ENCODE measurements around the gene POLR3GL.

POLR3GL gene

DNA sequence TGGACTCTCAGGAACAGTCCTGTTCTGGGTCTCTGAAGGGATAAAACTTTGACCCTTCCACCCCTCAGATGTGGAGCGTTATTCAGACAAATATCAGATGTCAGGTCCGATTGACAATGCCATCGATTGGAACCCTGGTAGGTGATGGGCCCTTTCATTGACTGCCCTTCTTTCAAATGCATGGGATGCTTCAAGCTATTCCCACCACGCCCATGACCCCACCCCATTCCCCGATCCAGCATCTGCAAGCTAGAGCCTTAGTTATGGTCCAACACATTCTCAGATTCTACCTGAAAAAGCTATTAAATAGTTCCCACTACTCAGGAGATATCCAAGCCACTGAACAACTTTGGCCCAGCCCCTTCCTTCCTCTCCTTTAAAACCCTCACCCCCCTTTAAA is 12.5 kb downstream of the POLR3GL start:
- peaks cover 44% of the 10 kb centered on the region for H3K4me1 ChIP-seq (ENCODE audit: control insufficient read depth, insufficient read depth, low read length)
- H3K4me3 ChIP-seq (ENCODE audit: low read length in 2 of 2) = no peak overlapping the region
- H3K9me3 ChIP-seq (ENCODE audit: control insufficient read depth in 2 of 2, low read length in 2 of 2) = no peaks in the 10 kb centered on the region
- peak overlapping the region; percentile 96 for H3K27ac ChIP-seq (ENCODE audit: low read length)
- H3K9ac ChIP-seq (ENCODE audit: low read length in 2 of 2) = peak overlapping the region; percentile 47 to 72
- H3K27me3 ChIP-seq (ENCODE audit: control insufficient read depth in 1 of 2, insufficient read depth in 2 of 2, low read length in 2 of 2) = no peaks in the 10 kb centered on the region
- peaks cover 0 to 6% of the 10 kb centered on the region in 2 donors for H3K36me3 ChIP-seq (ENCODE audit: control insufficient read depth in 2 of 2, insufficient read depth in 2 of 2, low read length in 2 of 2)

DNA sequence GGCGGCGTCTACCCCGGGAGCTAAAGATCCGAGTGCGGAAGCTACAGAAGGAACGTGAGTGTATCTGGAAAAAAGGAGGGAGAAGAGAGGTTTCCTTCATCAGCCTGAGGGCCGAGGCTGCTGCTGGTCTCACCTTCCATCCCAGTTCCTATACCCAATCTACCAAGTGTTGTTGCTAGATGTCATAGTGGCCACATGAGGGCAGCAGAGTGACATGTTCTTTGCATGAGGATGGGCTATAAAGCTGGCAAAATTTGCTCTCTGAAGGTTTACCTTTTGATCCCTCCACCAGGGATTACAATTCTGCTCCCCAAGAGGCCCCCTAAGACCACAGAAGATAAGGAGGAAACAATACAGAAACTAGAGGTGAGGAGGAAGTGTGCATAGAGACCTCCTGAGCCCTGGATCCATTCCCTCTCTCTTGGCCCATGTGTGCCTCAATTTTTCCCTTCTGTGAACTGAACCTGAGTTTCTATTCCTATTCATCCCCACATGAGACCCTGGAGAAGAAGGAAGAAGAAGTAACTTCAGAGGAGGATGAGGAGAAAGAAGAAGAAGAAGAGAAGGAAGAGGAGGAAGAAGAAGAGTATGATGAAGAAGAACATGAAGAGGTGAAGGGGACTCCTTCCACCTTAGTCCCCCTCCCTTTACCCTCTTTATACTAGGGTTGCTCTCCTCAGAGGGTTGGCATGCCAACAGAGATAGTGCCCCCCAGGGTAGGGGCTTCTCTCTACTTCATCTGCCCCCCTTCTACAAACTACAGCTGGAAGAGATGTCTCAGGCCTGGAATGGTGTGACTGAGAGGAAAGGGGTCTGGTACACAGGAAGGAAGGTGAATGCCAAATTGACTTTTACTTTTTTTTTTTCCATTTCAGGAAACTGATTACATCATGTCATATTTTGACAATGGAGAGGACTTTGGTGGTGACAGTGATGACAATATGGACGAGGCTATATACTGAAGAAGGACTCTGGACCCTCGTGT is 13.3 kb downstream of the POLR3GL start:
- no peaks in the 10 kb centered on the region for H3K9me3 ChIP-seq (ENCODE audit: control insufficient read depth in 2 of 2, low read length in 2 of 2)
- H3K9ac ChIP-seq (ENCODE audit: low read length in 2 of 2) = peak overlapping the region; percentile 72 to 77
- peak overlapping the region; percentile 96 for H3K27ac ChIP-seq (ENCODE audit: low read length)
- H3K4me3 ChIP-seq (ENCODE audit: low read length in 2 of 2) = peak overlapping the region; percentile 30 to 45
- H3K27me3 ChIP-seq (ENCODE audit: control insufficient read depth in 1 of 2, insufficient read depth in 2 of 2, low read length in 2 of 2) = no peaks in the 10 kb centered on the region
- H3K4me1 ChIP-seq (ENCODE audit: control insufficient read depth, insufficient read depth, low read length) = peaks cover 51% of the 10 kb centered on the region
- H3K36me3 ChIP-seq (ENCODE audit: control insufficient read depth in 2 of 2, insufficient read depth in 2 of 2, low read length in 2 of 2) = peaks cover 0 to 6% of the 10 kb centered on the region in 2 donors

DNA sequence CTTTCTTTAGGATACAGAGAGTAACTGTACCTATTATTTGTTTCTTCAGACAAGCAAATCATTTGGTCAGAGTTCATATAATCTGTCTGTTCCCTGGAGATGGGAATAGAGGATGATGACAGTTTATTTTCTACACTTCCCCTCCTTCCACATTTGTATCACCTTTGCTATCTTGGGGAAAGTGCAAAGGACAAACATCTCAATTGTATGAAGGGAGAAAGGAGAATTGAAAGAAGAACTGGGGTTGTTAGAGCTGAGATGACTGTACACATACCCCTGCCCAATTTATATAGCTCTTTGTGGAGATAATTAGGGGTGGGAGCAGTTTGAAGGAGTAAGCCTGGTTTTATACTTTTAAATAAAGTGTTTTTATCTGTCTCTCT is 14.0 kb downstream of the POLR3GL start:
- no peaks in the 10 kb centered on the region for H3K27me3 ChIP-seq (ENCODE audit: control insufficient read depth in 1 of 2, insufficient read depth in 2 of 2, low read length in 2 of 2)
- H3K36me3 ChIP-seq (ENCODE audit: control insufficient read depth in 2 of 2, insufficient read depth in 2 of 2, low read length in 2 of 2) = peaks cover 0 to 6% of the 10 kb centered on the region in 2 donors
- H3K4me3 ChIP-seq (ENCODE audit: low read length in 2 of 2) = peak overlapping the region; percentile 45 to 68
- peaks cover 58% of the 10 kb centered on the region for H3K4me1 ChIP-seq (ENCODE audit: control insufficient read depth, insufficient read depth, low read length)
- no peaks in the 10 kb centered on the region for H3K9me3 ChIP-seq (ENCODE audit: control insufficient read depth in 2 of 2, low read length in 2 of 2)
- H3K9ac ChIP-seq (ENCODE audit: low read length in 2 of 2) = peak overlapping the region; percentile 72 to 77
- peak overlapping the region; percentile 96 for H3K27ac ChIP-seq (ENCODE audit: low read length)

DNA sequence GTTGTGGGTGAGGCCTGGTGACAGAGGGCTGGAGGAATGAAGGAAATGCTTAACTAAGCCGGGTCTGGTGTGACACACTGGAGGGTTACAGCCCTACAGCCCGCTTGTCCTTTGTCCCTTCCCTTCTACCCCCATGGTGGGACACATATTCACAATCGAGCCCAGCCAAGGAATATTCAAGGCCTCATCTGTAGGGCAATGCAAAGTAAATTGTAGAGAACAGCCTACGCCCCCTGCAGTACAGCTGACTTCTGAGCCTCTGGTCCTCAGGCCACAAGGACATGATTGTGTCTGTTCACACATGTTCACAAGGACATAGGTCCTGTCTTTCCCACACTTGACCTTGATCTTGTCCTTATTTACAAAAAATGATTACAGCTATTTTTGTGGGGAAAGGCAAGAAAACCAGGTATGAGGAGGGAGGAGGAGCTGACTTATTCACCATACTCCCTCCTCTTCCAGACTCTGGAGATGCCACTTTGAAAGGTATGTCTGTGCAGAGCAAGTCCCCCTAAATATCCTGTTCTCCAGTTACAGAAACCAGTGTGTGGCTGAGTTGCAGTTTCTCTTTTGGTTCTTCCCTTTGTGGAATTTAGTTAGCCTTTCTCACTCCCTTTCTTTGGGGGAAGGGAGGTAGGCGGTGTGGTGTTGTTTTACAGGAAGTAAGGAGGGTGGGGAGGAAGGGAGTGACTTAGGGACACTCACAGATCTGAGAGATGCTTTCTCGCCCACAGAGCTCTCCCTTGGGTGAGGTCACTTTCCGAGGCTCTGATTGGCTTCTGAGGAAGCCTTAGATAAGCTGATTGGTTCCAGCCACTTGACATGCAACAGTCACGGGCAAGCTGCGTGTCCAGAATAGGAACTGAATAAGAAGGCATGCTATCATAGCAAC is 14.6 kb downstream of the POLR3GL start:
- no peaks in the 10 kb centered on the region for H3K9me3 ChIP-seq (ENCODE audit: control insufficient read depth in 2 of 2, low read length in 2 of 2)
- peak overlapping the region; percentile 96 for H3K27ac ChIP-seq (ENCODE audit: low read length)
- H3K27me3 ChIP-seq (ENCODE audit: control insufficient read depth in 1 of 2, insufficient read depth in 2 of 2, low read length in 2 of 2) = no peaks in the 10 kb centered on the region
- H3K4me1 ChIP-seq (ENCODE audit: control insufficient read depth, insufficient read depth, low read length) = peaks cover 61% of the 10 kb centered on the region
- peaks cover 0 to 6% of the 10 kb centered on the region in 2 donors for H3K36me3 ChIP-seq (ENCODE audit: control insufficient read depth in 2 of 2, insufficient read depth in 2 of 2, low read length in 2 of 2)
- peak overlapping the region; percentile 72 to 80 for H3K9ac ChIP-seq (ENCODE audit: low read length in 2 of 2)
- H3K4me3 ChIP-seq (ENCODE audit: low read length in 2 of 2) = peak overlapping the region; percentile 45 to 68

DNA sequence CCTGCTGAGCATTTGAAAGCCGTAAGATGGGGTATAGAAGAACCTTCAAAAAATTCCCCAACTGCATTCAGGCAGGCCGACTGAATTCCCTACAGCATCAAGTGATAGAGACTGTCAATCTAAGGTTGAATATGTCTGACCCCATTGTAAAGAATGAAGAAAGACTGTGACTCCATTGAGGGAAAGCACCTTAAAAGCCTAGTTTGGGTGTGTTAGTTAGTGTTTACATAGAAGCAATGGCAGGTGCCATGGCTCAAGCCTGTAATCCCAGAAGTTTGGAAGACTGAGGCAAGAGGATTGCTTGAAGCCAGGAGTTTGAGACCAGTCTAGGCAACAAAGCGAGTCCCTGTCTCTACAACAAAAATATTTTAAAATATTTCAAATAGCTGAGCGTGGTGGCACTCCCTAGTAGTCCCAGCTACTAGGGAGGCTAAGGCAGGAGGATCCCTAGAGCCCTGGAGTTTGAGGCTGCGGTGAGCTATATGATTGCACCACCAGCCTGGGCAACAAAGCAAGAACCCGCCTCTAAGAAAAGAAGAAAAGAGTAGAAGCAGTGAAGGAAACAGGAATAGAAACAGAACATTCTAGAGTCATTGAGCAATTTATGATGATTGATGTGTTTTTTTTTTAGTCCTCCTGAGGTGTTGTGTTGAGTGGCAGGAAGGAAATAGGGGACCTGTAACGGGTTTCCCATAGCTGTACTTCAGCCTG is 15.4 kb downstream of the POLR3GL start:
- H3K4me3 ChIP-seq (ENCODE audit: low read length in 2 of 2) = peak overlapping the region; percentile 11 to 68
- peak overlapping the region; percentile 96 for H3K27ac ChIP-seq (ENCODE audit: low read length)
- peak overlapping the region; percentile 61 to 80 for H3K9ac ChIP-seq (ENCODE audit: low read length in 2 of 2)
- peaks cover 61% of the 10 kb centered on the region for H3K4me1 ChIP-seq (ENCODE audit: control insufficient read depth, insufficient read depth, low read length)
- H3K36me3 ChIP-seq (ENCODE audit: control insufficient read depth in 2 of 2, insufficient read depth in 2 of 2, low read length in 2 of 2) = peaks cover 0 to 6% of the 10 kb centered on the region in 2 donors
- no peaks in the 10 kb centered on the region for H3K27me3 ChIP-seq (ENCODE audit: control insufficient read depth in 1 of 2, insufficient read depth in 2 of 2, low read length in 2 of 2)
- no peaks in the 10 kb centered on the region for H3K9me3 ChIP-seq (ENCODE audit: control insufficient read depth in 2 of 2, low read length in 2 of 2)

DNA sequence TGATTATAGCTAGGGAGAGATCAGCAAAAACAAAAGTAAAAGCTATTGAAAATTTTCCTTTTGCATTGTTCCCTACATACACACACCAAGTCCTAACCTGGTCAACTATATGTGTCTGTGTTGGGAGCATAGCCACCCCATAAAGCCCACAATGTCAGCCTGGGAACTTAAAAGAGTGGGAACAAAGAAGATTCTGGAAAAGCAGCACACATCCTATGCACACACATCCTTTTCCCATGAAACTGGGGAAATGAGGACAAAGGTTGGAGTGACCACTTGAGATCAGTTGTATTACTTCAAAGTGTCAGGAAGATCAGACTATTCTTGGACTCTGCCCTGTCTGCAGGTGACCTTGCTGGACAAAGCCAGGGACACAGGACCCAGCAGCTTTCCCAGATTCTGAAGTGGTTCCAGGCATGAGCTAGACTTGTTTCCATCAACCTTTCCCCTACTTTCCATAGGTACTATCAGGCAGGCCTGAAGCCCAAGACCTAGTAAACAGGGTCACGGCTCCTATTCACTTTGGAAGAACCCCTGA is 16.0 kb downstream of the POLR3GL start:
- H3K36me3 ChIP-seq (ENCODE audit: control insufficient read depth in 2 of 2, insufficient read depth in 2 of 2, low read length in 2 of 2) = peaks cover 0 to 3% of the 10 kb centered on the region in 2 donors
- H3K27me3 ChIP-seq (ENCODE audit: control insufficient read depth in 1 of 2, insufficient read depth in 2 of 2, low read length in 2 of 2) = no peaks in the 10 kb centered on the region
- H3K9me3 ChIP-seq (ENCODE audit: control insufficient read depth in 2 of 2, low read length in 2 of 2) = no peaks in the 10 kb centered on the region
- H3K4me1 ChIP-seq (ENCODE audit: control insufficient read depth, insufficient read depth, low read length) = peaks cover 68% of the 10 kb centered on the region
- H3K9ac ChIP-seq (ENCODE audit: low read length in 2 of 2) = peak overlapping the region; percentile 61 to 80
- peak overlapping the region; percentile 96 for H3K27ac ChIP-seq (ENCODE audit: low read length)
- peak overlapping the region in 1 of 2 donors; percentile 68 for H3K4me3 ChIP-seq (ENCODE audit: low read length in 2 of 2)

DNA sequence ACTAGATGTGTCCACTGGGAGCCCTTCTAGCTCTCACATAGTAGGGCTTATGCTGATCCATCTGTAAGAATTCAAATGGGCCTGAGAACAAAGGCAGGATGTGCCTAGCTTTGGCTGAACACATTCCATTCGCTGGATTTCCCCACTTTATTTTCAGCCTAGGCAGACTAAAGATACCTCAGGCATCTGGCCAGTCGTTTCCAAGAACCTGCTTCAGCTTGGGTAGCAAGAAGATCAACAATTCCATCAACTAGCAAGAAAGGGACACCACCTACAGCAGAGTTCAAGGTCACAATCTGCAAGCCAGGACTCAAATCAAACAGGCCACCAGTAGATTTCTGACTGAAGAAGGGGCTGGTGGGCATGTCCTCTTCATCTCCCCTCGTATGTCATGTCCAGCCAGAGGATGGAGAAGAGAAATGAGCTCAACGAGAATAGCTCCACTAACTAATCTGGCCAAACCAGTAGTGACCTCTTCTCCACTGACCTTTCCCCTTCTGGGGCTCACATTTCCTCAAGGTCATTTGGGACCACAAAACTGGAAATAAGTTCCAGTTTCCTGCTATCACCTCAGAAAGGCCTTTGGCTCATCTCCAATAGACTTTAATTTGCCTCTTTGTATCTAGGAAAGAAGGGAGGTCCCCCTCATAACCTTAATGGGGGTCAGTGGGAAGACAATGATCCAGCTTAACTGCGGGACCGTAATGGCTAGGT is 17.7 kb downstream of the POLR3GL start:
- peak overlapping the region in 1 of 2 donors; percentile 22 for H3K9ac ChIP-seq (ENCODE audit: low read length in 2 of 2)

DNA sequence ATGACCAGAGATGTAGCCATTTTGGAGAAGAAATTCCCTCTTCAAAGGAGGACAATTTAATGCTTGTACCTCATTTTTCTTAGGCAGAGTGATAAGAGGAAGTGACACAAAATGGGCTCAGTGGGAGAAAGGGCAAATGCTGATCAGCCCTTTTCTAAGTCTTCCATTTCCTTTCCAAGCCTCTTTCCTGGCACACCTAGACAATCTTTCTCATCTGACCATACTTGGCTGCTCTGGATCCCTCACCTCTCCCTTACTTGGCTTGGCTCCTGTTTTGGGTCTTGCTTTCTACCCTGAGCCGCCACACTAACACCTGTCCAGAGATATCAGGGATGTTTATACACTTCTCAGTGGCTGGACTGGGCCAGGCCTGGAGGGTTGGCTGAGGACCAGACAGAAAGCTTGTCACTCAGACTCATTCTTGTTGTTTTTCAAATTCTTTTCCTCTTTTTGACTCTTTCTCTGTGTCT is 18.8 kb downstream of the POLR3GL start:
- Histone ChIP-seq H3K27me3 (ENCODE audit: control insufficient read depth in 1 of 2, insufficient read depth in 2 of 2, low read length in 2 of 2) (no peaks in the 10 kb centered on the region), H3K36me3 (ENCODE audit: control insufficient read depth in 2 of 2, insufficient read depth in 2 of 2, low read length in 2 of 2) (no peaks in the 10 kb centered on the region), H3K9me3 (ENCODE audit: control insufficient read depth in 2 of 2, low read length in 2 of 2) (no peaks in the 10 kb centered on the region), H3K4me1 (ENCODE audit: control insufficient read depth, insufficient read depth, low read length) (peaks cover 65% of the 10 kb centered on the region), H3K9ac (ENCODE audit: low read length in 2 of 2) (peak overlapping the region; percentile 45 to 51), H3K27ac (ENCODE audit: low read length) (peak overlapping the region; percentile 96), H3K4me3 (ENCODE audit: low read length in 2 of 2) (peak overlapping the region in 1 of 2 donors; percentile 29)

More for the DNA sequence above, 17.7 kb downstream of the POLR3GL start:
- Histone ChIP-seq H3K36me3 (ENCODE audit: control insufficient read depth in 2 of 2, insufficient read depth in 2 of 2, low read length in 2 of 2) (no peaks in the 10 kb centered on the region), H3K4me1 (ENCODE audit: control insufficient read depth, insufficient read depth, low read length) (peaks cover 76% of the 10 kb centered on the region), H3K27ac (ENCODE audit: low read length) (peak overlapping the region; percentile 96), H3K4me3 (ENCODE audit: low read length in 2 of 2) (peak overlapping the region in 1 of 2 donors; percentile 29), H3K27me3 (ENCODE audit: control insufficient read depth in 1 of 2, insufficient read depth in 2 of 2, low read length in 2 of 2) (no peaks in the 10 kb centered on the region), H3K9me3 (ENCODE audit: control insufficient read depth in 2 of 2, low read length in 2 of 2) (no peaks in the 10 kb centered on the region)

DNA sequence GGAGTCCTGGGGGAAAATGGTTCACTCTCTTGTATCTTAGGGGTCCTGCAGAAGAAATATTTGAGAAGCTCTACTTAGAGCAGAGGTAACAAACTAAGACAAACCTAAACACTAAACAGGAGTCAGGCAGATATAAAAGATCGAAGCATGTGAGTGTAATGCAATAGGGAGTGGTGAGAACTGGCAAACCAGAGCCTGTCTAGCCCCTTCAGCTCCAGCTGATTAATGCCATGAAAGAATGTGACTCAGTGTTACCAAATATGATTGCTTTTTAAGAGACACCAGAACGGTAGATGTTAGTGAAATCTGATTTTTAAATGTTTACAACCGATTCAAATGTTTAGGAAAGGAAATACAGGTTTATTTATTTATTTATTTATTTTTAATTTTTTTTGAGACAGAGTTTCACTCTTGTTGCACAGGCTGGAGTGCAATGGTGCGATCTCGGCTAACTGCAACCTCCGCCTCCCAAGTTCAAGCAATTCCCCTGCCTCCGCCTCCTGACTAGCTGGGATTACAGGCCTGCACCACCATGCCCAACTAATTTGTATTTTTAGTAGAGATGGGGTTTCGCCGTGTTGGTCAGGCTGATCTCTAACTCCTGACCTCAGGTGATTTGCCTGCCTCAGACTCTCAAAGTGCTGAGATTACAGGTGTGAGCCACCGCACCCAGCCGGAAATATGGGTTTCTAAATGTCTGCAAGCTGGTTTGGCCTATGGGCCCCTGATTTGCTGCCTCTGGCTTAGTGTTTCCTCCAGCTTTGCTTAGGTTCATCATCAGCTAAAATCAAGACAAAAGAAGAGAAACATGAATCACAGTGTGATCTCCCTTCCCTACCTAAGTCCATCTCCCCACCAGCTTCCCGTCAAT is 19.7 kb downstream of the POLR3GL start:
- Histone ChIP-seq H3K27ac (ENCODE audit: low read length) (peak overlapping the region; percentile 96), H3K9me3 (ENCODE audit: control insufficient read depth in 2 of 2, low read length in 2 of 2) (no peaks in the 10 kb centered on the region), H3K4me3 (ENCODE audit: low read length in 2 of 2) (no peak overlapping the region), H3K27me3 (ENCODE audit: control insufficient read depth in 1 of 2, insufficient read depth in 2 of 2, low read length in 2 of 2) (no peaks in the 10 kb centered on the region), H3K36me3 (ENCODE audit: control insufficient read depth in 2 of 2, insufficient read depth in 2 of 2, low read length in 2 of 2) (no peaks in the 10 kb centered on the region), H3K4me1 (ENCODE audit: control insufficient read depth, insufficient read depth, low read length) (peaks cover 55% of the 10 kb centered on the region), H3K9ac (ENCODE audit: low read length in 2 of 2) (peak overlapping the region in 1 of 2 donors; percentile 45)
